Ishikawa (cell line): ENCODE data around the gene CNNM4.

Experiments
- CEBPB ChIP-seq: IDR thresholded peaks from 2 replicates; pipeline ENCODE4 v1.6.1; 2012
- CREB1 ChIP-seq: IDR thresholded peaks from 2 replicates; pipeline ENCODE4 v1.6.1; 2012; ENCODE audit warnings: low read depth
- EGR1 ChIP-seq: IDR thresholded peaks from 2 replicates; pipeline ENCODE4 v1.6.1; 2012
- EP300 ChIP-seq: IDR thresholded peaks from 2 replicates; pipeline ENCODE4 v1.6.1; 2012; ENCODE audit warnings: borderline replicate concordance
- FOXM1 ChIP-seq: IDR thresholded peaks from 2 replicates; pipeline ENCODE4 v1.6.1; 2012; ENCODE audit warnings: low read depth, borderline replicate concordance
- MAX ChIP-seq: IDR thresholded peaks from 2 replicates; pipeline ENCODE4 v1.6.1; 2012
- NFIC ChIP-seq: IDR thresholded peaks from 2 replicates; pipeline ENCODE4 v1.6.1; 2012
- RAD21 ChIP-seq: IDR thresholded peaks from 2 replicates; pipeline ENCODE4 v1.6.1; 2012; ENCODE audit warnings: low read depth
- REST ChIP-seq: IDR thresholded peaks from 2 replicates; pipeline ENCODE4 v1.6.1; 2012; ENCODE audit warnings: low read depth, mild to moderate bottlenecking
- TAF1 ChIP-seq: IDR thresholded peaks from 2 replicates; pipeline ENCODE4 v1.6.1; 2012; ENCODE audit warnings: low read depth, mild to moderate bottlenecking
- TCF12 ChIP-seq: IDR thresholded peaks from 2 replicates; pipeline ENCODE4 v1.6.1; 2012; ENCODE audit warnings: low read depth
- TEAD4 ChIP-seq: IDR thresholded peaks from 2 replicates; pipeline ENCODE4 v1.6.1; 2012
- USF1 ChIP-seq: IDR thresholded peaks from 2 replicates; pipeline ENCODE4 v1.6.1; 2012
- YY1 ChIP-seq: IDR thresholded peaks from 2 replicates; pipeline ENCODE4 v1.6.1; 2012; ENCODE audit warnings: low read depth
- ZBTB7A ChIP-seq: IDR thresholded peaks from 2 replicates; pipeline ENCODE4 v1.6.1; 2012; ENCODE audit warnings: low read depth

CNNM4 gene

GRCh38 chr2:96809216-96809882 lies 48.6 kb downstream of the CNNM4 start:
- TF ChIP-seq TAF1 (no peak), USF1 (no peak), NFIC (no peak), TCF12 (no peak), TEAD4 (no peak), EGR1 (no peak), RAD21 (no peak), EP300 (no peak), ZBTB7A (no peak), CREB1 (no peak), YY1 (no peak), CEBPB (no peak), FOXM1 (no peak), MAX (no peak), REST (no peak)

- TF ChIP-seq YY1, result no peak
- no peak for TF ChIP-seq TCF12
- no peak for TF ChIP-seq FOXM1
- TF ChIP-seq ZBTB7A, result no peak
- TF ChIP-seq EP300, result no peak
- TF ChIP-seq EGR1, result no peak
- no peak for TF ChIP-seq TEAD4
- TF ChIP-seq RAD21, result no peak
- no peak for TF ChIP-seq MAX
- TF ChIP-seq CEBPB, result no peak
- TF ChIP-seq REST, result no peak
- no peak for TF ChIP-seq NFIC
- no peak for TF ChIP-seq CREB1
- TF ChIP-seq USF1, result no peak
- TF ChIP-seq TAF1, result no peak
Observed at GRCh38 chr2:96809951-96810782, 49.5 kb downstream of the CNNM4 start.

- TF ChIP-seq FOXM1, result no peak
- no peak for TF ChIP-seq TCF12
- TF ChIP-seq TEAD4, result no peak
- TF ChIP-seq ZBTB7A, result no peak
- TF ChIP-seq RAD21, result no peak
- TF ChIP-seq YY1, result no peak
- TF ChIP-seq USF1, result no peak
- TF ChIP-seq MAX, result no peak
- TF ChIP-seq TAF1, result no peak
- TF ChIP-seq EGR1, result no peak
- TF ChIP-seq NFIC, result no peak
- no peak for TF ChIP-seq EP300
- no peak for TF ChIP-seq CREB1
- TF ChIP-seq REST, result no peak
Observed at GRCh38 chr2:96810783-96811192, 50.1 kb downstream of the CNNM4 start.
